ENCODE measurements around the gene UNC45A. TPM values are rescaled to one million over a fixed set of nuclear protein-coding genes. Genes with fewer than 3 reads are reported as not detected.

The UNC45A gene
- total and polyA plus RNA-seq, 2 of the 4 experiments (the other 2 are of a cell fraction), result 68.9 to 100 TPM

GRCh38 chr15:90987561-90988141, 52.6 kb downstream of the UNC45A start:
- Histone ChIP-seq H4K20me1 (ENCODE audit: insufficient read depth, low read length) (peaks cover 5% of the 10 kb centered on the region; the same call in 1 of the 2 replicates), H3K27ac (ENCODE audit: insufficient read depth, low read length) (no peak overlapping the region; the same call in 1 of the 2 replicates), H3K4me2 (ENCODE audit: low read depth, low read length) (peak overlapping the region; percentile 68), H2AFZ (replicated peaks; ENCODE audit: low read length, poor library complexity) (peak overlapping the region; percentile 5), H2AK5ac (ENCODE audit: low read depth, low read length) (no peak overlapping the region), H3K36me3 (ENCODE audit: control insufficient read depth, insufficient read depth, low read length) (no peaks in the 10 kb centered on the region; the same call in 1 of the 2 replicates), H3K56ac (ENCODE audit: extremely low read depth, insufficient read depth, low read length) (no peak overlapping the region), H2BK15ac (ENCODE audit: low read depth, low read length) (no peak overlapping the region; the same call in 2 of the 3 replicates), H4K91ac (ENCODE audit: insufficient read depth, low read depth, low read length) (no peak overlapping the region), H3K9me1 (ENCODE audit: insufficient read depth, low read length) (peaks cover 3% of the 10 kb centered on the region; the same call in 1 of the 2 replicates), H3K4ac (ENCODE audit: low read depth, low read length) (peak overlapping the region; percentile 49; the same call in 1 of the 2 replicates), H2BK20ac (ENCODE audit: low read depth, low read length) (no peak overlapping the region), H3K9ac (ENCODE audit: low read depth, low read length) (no peak overlapping the region), H3K9me3 (ENCODE audit: control insufficient read depth, insufficient read depth, low read length) (no peaks in the 10 kb centered on the region), H3K4me1 (ENCODE audit: control insufficient read depth, insufficient read depth, low read length) (peaks cover 9% of the 10 kb centered on the region), H2BK120ac (ENCODE audit: low read depth, low read length) (peak overlapping the region; percentile 1; the same call in 1 of the 2 replicates), H3K18ac (ENCODE audit: low read depth, low read length) (no peak overlapping the region), H3K23ac (ENCODE audit: low read depth, low read length) (peak overlapping the region; percentile 17; the same call in 1 of the 2 replicates), H3K4me3 (ENCODE audit: insufficient read depth, low read depth, low read length) (no peak overlapping the region), H2AK9ac (replicated peaks; ENCODE audit: low read depth, low read length, poor library complexity) (no peak overlapping the region), H4K5ac (ENCODE audit: low read depth, low read length) (peak overlapping the region; percentile 67), H3K14ac (replicated peaks; ENCODE audit: low read depth, low read length) (peak overlapping the region; percentile 34; the same call in 1 of the 2 replicates), H3K79me1 (ENCODE audit: low read depth in 1 of 2, low read length in 2 of 2) (peaks cover 19 to 36% of the 10 kb centered on the region in 2 experiments), H4K8ac (ENCODE audit: low read depth in 2 of 2, low read length in 2 of 2) (peak overlapping the region in 1 of 2 experiments; percentile 66; a peak in 3 of 4 replicates), H3K27me3 (ENCODE audit: control insufficient read depth, insufficient read depth, low read length) (no peaks in the 10 kb centered on the region), H2BK5ac (ENCODE audit: low read depth, low read length, poor library complexity, severe bottlenecking) (no peak overlapping the region)
- CTCF ChIA-PET, result interaction anchor here (1.6 kb wide), 1 partner anchor 31 kb away, joined by 6 read pairs; no protein-coding TSS in a partner anchor
- intact Hi-C loops (cut with micrococcal nuclease) (no loop called here), dilution Hi-C loops (cut with HindIII; ENCODE audit: low sequenced_read_pairs, unreplicated experiment) (no loop called here), in situ Hi-C loops (cut with MboI; ENCODE audit: low sequenced_read_pairs) (loop anchor here (25.0 kb wide), 2 partner anchors 1825 to 2000 kb away; no protein-coding TSS in a partner anchor)
- no peak for ATAC-seq (ENCODE audit: low read depth)
- DNase-seq, result no peak
- no TSS peak for BruUV-seq (replicated peaks)
- POLR2A ChIA-PET (ENCODE audit: unreplicated experiment), result no interaction called here
- WGBS, 2 experiments (ENCODE audit: extremely low coverage in 2 of 2, insufficient read length in 1 of 2), result 73% methylated on average over 3 of the region's 7 CpGs; no CpG with 5 or more reads in 1 of the 2 experiments
- TF ChIP-seq RFX5 (IDR thresholded peaks at IDR 0.05; ENCODE audit: low read depth, low read length) (no peak), MAZ (IDR thresholded peaks at IDR 0.05; ENCODE audit: borderline replicate concordance, low read depth, low read length) (no peak), RCOR1 (IDR thresholded peaks at IDR 0.05; ENCODE audit: insufficient replicate concordance, low read length) (no peak), FOS (IDR thresholded peaks at IDR 0.05; ENCODE audit: low read depth, low read length) (no peak), RAD21 (IDR thresholded peaks at IDR 0.05; ENCODE audit: low read length) (no peak), ELK1 (IDR thresholded peaks at IDR 0.05; ENCODE audit: borderline replicate concordance, low read depth, low read length) (no peak), USF2 (IDR thresholded peaks at IDR 0.05; ENCODE audit: low read depth, low read length) (no peak)

All from IMR-90 (cell line).